Colonic mucosa (tissue), 4 donors: Measurements from ENCODE around the gene GCNT2. TPM values are rescaled to one million over a fixed set of nuclear protein-coding genes. Genes with fewer than 3 reads are reported as not detected.
"Not testable (repeated sequence)": the region's sequence is repeated elsewhere in the genome, so short reads cannot be mapped to it uniquely, and the experiment has no call there.

Experiments used
- DNase-seq: peaks from one replicate; pipeline ENCODE4 v3.0.0-alpha.2; 2020
- H3K27ac ChIP-seq: fragments of 200-600 bp; one replicate; pipeline ENCODE4 v1.8.0; 2021
- H3K27me3 ChIP-seq: fragments of 200-600 bp; one replicate; pipeline ENCODE4 v1.8.0; 2021
- H3K36me3 ChIP-seq: fragments of 200-600 bp; one replicate; pipeline ENCODE4 v1.8.0; 2021
- H3K4me1 ChIP-seq: fragments of 200-600 bp; one replicate; pipeline ENCODE4 v1.8.0; 2021; ENCODE audit warnings: mild to moderate bottlenecking
- H3K4me3 ChIP-seq: fragments of 200-600 bp; one replicate; pipeline ENCODE4 v1.8.0; 2021
- H3K9ac ChIP-seq, 2 donors: one replicate each; pipeline ENCODE4 v1.7.0; 2013; ENCODE audit warnings: control low read depth in 2 of 2, low read depth in 2 of 2, low read length in 2 of 2
- H3K9me3 ChIP-seq: fragments of 200-600 bp; one replicate; pipeline ENCODE4 v1.8.0; 2021
- CTCF ChIP-seq: fragments of 200-600 bp; IDR thresholded peaks from one replicate; pipeline ENCODE4 v1.8.0; 2022; ENCODE audit warnings: antibody characterized with exemption, mild to moderate bottlenecking
- intact Hi-C: fragments of 100-400 bp; cut with DNase I; formaldehyde crosslinking; loops from one replicate; pipeline ENCODE4 v1.14.1; 2022
- total RNA-seq, 2 donors: library from RNA; stranded (reverse); fragmentation: NEBNext Ultra II Directional in 1 of 2; extraction: Animal tissue kit (Norgen Biotek cat#: 25700) in 1 of 2; gene quantifications; one replicate each; pipeline ENCODE4 v1.2.1, GENCODE V29; 2021
- donor health status: healthy.
- donor health status: DM: no; HTN: no; CAD: no.
- donor health status: DM: no; HTN: no; CAD: no.

The GCNT2 gene
- total RNA-seq, 2 donors from 2014 or later = 9.8 to 9.9 TPM

- Histone ChIP-seq H3K9ac (peak overlapping the region in 1 of 2 donors; percentile 73), H3K27ac (peak overlapping the region; percentile 54), H3K4me3 (peak overlapping the region; percentile 20), H3K9me3 (no peaks in the 10 kb centered on the region), H3K36me3 (no peaks in the 10 kb centered on the region), H3K27me3 (no peaks in the 10 kb centered on the region), H3K4me1 (no peaks in the 10 kb centered on the region)
- DNase-seq = peak; percentile 74
- intact Hi-C loops = no loop called here
- TF ChIP-seq CTCF = no peak
These were observed 7.2 kb downstream of the GCNT2 start for GRCh38 chr6:10528158-10528981.

DNA sequence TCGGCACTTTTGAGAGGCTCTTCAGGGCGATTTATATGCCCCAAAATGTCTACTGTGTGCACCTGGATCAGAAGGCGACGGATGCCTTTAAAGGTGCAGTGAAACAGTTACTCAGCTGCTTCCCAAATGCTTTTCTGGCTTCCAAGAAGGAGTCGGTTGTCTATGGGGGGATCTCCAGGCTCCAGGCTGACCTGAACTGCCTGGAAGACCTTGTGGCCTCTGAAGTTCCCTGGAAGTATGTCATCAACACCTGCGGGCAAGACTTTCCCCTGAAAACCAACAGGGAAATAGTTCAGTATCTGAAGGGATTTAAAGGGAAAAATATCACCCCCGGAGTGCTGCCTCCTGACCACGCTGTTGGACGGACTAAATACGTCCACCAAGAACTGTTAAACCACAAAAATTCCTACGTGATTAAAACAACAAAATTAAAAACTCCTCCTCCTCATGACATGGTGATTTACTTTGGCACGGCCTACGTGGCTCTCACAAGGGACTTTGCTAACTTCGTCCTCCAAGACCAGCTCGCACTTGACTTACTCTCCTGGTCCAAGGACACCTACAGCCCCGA is 8.2 kb downstream of the GCNT2 start:
- Histone ChIP-seq H3K27me3 (no peaks in the 10 kb centered on the region), H3K27ac (peak overlapping the region; percentile 54), H3K36me3 (no peaks in the 10 kb centered on the region), H3K9ac (peak overlapping the region in 1 of 2 donors; percentile 73), H3K4me3 (peak overlapping the region; percentile 20), H3K4me1 (no peaks in the 10 kb centered on the region), H3K9me3 (no peaks in the 10 kb centered on the region)
- TF ChIP-seq CTCF = no peak
- no peak for DNase-seq
- intact Hi-C loops = no loop called here

- not testable (repeated sequence) for H3K27ac ChIP-seq, H3K4me3 ChIP-seq
These were observed 8.8 kb downstream of the GCNT2 start for GRCh38 chr6:10529828-10530374.

DNA sequence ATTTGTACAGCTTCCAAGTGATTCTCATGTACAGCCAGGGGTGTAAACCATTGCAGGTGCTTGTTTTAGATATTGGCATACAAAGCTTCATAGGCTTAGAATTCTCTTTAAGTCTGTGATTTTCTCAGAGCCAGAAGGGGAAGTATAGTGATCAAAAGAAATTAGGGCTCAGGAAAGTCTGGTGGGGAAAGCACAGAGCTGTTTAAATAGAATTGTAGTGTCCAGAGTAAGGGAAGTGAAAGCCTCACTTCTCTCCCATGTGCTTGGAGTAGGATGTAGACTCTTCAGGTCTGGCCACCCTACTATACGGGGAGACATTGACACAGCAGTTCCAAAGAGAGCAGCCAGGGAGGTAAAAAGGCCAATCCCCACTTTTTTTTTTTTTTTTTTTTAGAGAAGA is 10.4 kb downstream of the GCNT2 start:
- no peaks in the 10 kb centered on the region for H3K4me1 ChIP-seq
- H3K4me3 ChIP-seq = no peak overlapping the region

More at GRCh38 chr6:10529828-10530374, 8.8 kb downstream of the GCNT2 start:
- H3K27me3 ChIP-seq, H3K4me1 ChIP-seq, DNase-seq, H3K36me3 ChIP-seq, intact Hi-C loops, H3K9me3 ChIP-seq, H3K9ac ChIP-seq: not testable (repeated sequence)

DNA sequence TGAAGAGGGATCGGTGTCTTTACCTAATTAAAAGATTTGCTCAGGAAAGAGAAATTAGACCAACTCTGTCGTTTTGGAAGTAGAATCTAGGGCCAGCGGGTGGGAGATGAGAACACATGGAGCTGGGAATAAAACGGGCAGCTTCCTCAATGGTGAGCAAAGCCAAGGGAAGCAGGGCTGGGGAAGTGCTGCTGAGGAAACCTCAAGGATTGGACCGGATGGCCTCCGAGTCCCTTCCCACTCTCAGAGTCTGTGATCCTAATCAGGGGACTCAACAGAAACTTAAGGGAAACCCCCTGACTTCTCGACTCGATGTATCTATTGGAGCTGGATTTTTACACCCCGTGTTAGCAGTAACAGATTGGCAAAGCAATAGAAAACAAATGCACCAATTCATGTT is 10.8 kb downstream of the GCNT2 start:
- Histone ChIP-seq H3K4me3 (no peak overlapping the region), H3K4me1 (no peaks in the 10 kb centered on the region), H3K27ac (no peak overlapping the region), H3K9me3 (no peaks in the 10 kb centered on the region), H3K27me3 (no peaks in the 10 kb centered on the region), H3K9ac (no peak overlapping the region), H3K36me3 (no peaks in the 10 kb centered on the region)
- DNase-seq = no peak
- TF ChIP-seq CTCF = no peak
- intact Hi-C loops = no loop called here

More for the DNA sequence above, 10.4 kb downstream of the GCNT2 start:
- Histone ChIP-seq H3K27ac (no peak overlapping the region), H3K36me3 (no peaks in the 10 kb centered on the region), H3K9me3 (no peaks in the 10 kb centered on the region), H3K27me3 (no peaks in the 10 kb centered on the region), H3K9ac (no peak overlapping the region)
- intact Hi-C loops = no loop called here
- TF ChIP-seq CTCF = no peak
- no peak for DNase-seq

GRCh38 chr6:10532392-10532791 is 11.2 kb downstream of the GCNT2 start:
- Histone ChIP-seq H3K4me1 (no peaks in the 10 kb centered on the region), H3K4me3 (no peak overlapping the region)

More at GRCh38 chr6:10532392-10532791, 11.2 kb downstream of the GCNT2 start:
- no peaks in the 10 kb centered on the region for H3K9me3 ChIP-seq
- H3K36me3 ChIP-seq = no peaks in the 10 kb centered on the region
- no peaks in the 10 kb centered on the region for H3K27me3 ChIP-seq
- H3K9ac ChIP-seq = no peak overlapping the region
- no peak for DNase-seq
- no peak for TF ChIP-seq CTCF
- no peak overlapping the region for H3K27ac ChIP-seq
- intact Hi-C loops = no loop called here
